RCC 7860 (cell line): Measurements from ENCODE around the gene SPRN.
"Not testable (repeated sequence)": the region's sequence is repeated elsewhere in the genome, so short reads cannot be mapped to it uniquely, and the experiment has no call there.

Experiments
- DNase-seq: peaks from one replicate; pipeline ENCODE4 v3.0.0-alpha.2; 2015; ENCODE audit warnings: low spot score
- FAIRE-seq: peaks from 2 replicates; lab custom pipeline; 2012; peaks lifted over from hg19 to GRCh38; lab: Jason Lieb, UNC

Gene SPRN

DNA sequence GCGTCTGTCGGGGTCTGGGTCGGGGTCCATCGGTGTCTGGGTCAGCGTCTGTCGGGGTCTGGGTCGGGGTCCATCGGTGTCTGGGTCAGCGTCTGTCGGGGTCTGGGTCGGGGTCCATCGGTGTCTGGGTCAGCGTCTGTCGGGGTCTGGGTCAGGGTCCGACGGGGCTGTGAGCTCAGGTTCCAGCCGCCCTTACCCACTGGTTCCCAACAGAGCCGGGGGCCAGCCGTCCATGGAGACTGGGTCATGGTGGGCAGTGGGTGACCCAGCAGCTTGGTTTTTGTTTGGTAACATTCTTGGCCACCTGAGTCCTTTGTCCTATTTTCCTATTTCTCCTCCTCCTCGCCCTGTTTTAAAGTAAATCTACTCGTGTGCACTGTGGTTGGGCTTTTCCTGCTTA lies 16.9 kb upstream of the SPRN start:
- not testable (repeated sequence) for DNase-seq, FAIRE-seq

DNA sequence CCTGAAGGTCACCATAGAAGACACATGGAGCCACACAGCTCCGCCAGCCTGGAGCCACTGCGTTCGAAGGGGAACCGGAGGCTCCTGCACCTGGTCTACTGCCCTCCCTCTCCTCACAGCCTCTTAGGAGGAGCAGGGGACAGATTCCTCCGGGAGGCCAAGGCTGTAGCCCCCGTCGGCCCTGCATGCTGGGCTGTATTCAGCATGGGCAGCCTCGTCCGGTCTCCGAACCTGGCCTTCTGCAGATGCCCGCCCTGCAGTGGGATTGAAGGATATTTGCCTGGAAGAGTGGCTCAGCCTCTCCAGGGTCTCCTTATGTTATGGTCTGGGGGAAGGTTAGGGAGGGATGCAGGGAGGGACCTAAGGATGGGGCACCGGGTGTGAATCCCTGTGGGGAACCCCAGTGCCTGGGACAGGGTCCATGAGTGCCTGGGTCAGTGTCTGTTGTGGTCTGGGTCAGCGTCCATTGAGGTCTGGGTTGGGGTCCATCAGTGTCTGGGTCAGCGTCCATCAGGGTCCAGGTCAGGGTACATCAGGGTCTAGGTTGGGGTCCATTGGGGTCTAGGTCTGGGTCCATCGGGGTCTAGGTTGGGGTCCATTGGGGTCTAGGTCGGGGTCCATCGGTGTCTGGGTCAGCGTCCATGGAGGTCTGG lies 16.3 kb upstream of the SPRN start:
- FAIRE-seq (no peak), DNase-seq (no peak)

DNA sequence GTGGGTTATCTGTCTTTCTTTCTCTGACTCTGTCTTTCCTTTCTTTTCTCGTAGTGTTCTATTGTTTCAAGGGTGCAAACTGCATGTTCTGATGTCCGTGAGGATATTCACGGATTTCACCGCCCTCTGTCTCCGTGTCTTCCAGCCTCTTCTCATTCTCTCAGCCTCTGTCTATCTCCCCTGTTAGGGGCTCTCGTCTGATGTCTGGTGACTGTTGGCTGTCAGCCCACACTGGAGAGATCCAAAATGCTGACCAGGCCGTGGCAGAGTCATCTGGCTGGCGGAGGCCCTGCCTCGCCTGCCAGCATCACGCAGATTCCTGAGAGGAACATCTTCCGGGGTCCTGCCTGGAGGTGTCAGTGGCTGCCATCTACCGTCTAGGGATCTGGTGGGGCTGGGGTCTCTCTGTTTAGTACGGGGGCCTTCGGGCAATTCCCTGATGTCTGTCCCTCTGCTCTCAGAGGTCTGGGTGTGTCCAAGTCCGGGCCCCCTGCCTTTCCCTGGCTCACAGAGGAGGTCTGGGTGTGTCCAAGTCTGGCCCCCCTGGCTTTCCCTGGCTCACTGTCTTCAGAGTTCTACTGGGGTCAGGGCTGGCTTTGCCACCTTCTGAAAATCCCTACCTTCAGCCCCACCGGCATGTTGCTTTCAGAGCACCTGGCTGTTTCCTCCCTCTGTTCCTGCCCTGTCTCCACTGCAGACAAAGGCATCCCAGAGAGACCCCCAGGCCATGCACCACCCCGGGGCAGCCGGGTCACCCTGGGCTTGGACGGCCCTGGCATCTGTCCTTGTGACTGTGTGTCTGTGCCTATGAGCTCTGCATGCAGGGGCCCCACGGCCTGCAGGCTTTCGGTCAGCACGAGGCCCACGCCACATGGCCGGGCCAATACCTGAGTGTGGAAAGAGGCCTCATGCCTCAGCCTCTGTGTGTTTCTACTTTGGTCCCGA lies 15.4 kb upstream of the SPRN start:
- DNase-seq (no peak), FAIRE-seq (no peak)

DNA sequence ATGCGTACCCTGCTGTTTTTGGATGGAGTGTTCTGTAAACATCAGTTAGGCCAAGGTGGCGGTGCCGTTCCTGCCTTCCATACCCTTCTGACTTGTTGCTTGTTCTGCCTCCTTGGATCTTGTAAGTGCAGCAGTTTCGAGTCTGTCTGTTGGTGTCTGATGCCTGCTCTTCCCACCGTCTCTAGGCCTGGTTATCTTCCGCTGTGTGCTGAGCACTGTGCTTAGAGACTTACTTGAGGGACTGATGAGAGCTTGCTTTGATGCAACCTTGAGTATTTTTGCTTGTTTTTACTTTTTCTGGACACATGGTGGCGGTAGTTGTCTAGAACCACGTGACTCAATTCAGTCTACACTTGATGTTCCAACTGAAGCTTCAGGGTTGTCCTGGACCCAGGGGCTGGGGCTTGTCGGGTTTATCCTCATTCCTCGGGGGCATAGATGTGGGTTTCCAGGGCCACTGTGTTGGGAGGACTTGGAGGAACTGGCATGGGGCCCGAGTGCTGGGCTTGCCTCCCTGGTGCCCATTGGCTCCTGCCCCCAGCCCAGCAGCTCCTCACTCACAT lies 14.4 kb upstream of the SPRN start:
- DNase-seq = no peak
- no peak for FAIRE-seq

DNA sequence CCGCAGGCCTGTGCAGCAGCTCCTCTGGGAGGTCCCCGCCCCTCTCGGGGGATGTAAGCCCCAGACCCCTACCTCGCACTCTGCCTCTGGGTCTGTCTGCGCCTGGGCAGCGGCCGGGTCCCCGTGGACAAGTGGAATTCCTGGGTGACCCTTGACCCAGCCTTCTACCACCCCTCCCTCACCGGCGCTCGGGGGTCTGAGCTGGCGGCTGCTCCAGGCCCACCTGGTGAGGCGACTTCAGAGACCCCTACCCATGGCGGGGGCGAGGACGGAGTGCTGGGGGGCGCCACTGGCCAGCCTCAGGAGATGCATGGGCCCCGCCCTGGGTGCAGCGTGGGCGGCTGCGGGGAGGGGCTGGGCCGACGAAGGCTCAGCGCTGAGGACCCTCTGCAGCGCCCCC lies 8.4 kb upstream of the SPRN start:
- FAIRE-seq, DNase-seq: not testable (repeated sequence)

DNA sequence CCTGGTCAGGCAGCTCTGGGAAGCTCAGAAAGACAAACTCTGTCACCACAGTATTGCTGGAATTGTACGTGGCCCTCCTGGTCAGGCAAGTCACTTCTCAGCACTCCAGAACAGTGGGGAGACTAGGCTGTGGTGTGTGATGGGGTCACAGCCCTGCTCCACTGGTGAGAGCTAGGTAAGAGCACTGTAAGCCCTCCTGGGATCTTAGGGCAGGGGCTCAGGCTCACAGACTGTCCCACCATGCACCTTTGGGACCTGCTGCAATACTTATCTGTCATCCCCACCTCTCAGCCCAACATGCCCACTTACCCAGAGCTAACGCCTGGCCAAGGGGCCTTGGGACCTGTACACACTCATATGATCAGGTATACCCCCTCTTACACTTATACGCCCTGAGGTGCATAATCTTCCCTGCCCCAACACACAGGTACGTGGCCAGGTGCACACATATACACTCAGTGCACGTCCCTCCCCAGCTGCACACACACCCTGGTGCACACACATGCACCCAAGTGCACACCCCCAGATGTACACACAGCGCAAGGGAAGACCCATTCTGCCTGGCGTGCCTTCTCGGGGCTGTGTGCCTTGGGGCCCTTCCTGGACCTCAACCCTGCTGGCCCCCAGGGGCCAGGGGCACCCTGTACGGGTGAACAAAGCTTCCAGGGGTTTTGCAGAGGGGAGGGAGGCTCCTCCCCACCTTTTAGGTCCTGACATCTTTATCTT lies 7.6 kb upstream of the SPRN start:
- FAIRE-seq, DNase-seq: not testable (repeated sequence)

DNA sequence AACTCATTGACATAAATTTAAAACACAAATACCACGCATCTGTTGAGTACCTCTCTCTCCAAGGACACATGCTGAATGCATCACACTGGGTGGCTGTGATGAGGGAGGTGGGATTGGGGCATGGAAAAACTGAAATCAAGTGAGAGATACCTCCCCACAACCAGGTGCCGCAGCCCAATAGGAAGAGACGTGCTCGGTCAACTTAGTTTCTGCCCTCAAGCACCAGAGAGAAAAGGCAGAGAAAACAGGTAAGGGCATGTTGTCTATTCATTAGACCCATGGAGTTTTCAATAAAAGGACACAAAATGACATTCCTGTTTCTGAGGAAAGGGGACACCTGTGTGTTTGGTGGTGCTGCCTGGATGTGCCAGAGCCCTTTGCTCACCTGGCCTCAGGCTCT lies 5.1 kb upstream of the SPRN start:
- FAIRE-seq = not testable (repeated sequence)
- DNase-seq = peak; percentile 1

DNA sequence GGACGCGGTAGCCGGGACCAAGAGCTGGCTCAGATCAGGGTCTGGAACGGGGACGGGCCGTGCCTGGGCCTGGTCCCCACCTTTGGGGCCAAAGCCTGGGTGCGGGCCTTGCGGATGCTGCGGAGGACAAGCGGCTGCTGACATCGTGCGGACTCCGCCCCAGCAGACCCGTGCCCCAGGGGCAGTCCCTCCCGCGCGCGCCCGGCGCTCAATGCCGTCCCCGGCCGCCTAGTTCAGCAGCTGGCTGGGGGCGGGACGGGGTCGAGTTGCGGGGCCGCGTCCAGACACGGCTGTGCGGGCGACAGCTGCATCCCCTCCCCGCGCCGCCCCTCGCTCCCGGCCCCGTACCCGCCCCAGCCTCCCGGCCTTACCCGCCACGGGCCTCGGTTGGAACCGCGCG lies 323 bp downstream of the SPRN start:
- not testable (repeated sequence) for FAIRE-seq, DNase-seq

DNA sequence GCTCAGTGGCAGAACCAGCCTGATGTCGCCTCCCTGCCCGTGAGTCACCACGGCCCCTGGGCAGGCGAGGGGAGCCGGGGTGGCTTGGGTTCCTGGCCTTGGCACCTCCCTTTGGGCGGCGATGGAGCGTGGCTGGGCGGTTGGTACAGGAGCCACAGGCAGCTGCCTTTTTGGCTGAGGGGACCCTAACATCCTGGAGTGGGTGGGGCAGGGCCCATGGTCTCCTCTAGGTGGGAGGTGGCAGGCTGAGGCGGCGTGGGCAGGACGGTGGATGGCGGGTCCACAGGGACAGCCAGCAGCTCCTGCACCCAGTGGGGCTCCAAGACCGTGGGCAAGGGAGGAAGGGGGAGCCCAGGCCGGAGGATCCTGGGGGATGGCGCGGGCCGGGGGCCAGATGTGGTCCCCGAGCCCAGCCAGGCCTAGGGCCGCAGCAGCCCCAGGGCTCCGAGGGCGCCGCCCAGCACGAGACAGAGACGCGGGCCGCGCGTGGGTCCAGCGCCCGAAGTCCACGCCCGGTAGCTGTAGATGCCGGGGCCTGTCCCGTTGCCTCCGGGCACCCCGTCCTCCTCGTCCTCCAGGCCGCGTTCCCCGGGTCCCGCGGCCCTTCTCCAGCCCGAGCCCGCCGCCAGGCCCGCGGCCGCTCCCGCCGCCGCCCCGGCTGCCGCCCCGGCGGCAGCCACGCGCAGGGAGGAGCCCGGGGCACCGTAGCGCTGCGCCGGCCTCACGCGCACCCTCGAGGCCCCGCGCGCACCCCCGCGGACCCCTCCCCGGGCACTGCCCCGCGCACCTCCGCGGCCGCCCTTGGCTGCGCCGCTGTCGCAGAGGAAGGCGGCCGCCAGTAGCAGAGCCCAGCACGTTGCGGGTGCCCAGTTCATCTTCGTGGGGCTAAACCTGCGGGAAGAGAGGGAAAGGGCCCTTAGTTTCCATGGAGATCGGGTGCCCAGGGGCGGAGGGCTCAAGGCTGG lies 1.3 kb downstream of the SPRN start:
- FAIRE-seq (no peak), DNase-seq (no peak)

DNA sequence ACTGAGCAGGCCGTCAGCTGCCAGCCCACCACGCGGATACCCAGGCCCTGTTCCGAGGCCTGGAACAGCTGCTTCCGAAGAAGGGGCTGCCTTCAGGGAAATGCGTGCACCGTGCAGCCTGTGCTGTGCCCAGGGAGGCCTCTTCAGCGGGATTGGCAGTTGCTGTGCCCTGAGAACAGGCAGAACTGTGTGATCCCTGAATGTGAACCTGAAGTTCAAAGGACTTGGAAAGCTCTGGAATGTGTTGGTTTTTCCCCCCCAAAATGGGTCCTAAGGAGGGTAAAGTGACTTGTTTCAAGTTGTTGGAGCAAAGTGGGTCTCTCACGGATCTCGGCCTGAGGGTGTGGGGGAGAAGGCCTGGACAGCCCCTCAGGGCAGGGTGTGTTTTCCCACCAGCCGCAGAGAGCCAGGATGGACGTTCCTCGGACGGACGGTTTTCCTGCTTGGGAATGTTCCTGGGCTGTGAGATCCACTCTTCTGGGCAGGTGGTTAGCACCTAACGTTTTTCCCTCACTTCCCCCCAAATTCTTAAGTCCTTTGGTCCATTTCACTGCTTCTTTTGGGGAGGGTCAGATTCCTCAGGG lies 2.1 kb downstream of the SPRN start:
- no peak for DNase-seq
- no peak for FAIRE-seq

DNA sequence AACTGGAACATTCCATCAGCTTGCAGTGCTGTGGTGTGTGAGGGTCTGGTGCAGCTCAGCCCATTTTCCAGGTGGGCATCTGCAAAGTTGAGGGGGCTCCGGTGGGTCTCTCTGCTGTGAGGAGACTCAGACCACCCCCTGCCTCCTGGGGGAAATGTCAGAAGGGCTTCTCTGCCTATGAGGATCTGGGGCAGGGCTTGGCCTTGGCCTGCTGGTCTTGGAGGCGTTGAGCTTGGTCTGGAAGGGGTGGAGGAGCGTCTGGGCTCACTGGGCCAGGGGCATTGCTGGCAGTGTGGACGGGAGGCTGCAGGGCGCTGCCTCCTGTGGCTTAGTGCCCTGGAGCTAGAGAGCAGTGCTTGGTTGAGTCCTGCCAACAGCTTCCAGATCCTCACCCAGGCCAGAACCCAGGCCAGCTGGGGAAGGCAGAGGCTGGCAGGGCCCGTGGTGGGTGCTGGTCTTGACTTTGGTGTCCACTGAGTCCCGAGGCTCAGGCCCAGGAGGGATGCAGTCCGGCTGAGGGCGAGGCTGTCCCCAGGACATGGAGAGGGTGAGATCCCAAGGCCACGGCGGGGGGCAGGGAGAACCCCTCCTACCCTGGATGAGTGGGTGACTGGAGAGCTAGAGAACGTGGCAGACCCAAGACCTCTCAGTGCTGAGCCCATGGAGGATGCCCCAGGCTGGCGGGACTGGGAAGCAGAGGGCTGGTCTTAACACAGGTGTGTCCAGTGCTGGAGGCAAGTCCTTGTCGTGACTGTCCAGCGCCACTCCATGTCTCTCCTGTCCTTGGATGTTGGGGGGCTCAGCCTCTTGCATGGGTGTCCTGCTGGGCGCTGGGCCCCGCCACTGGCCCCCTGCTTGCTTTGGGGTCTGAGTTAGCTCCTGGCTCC lies 2.8 kb downstream of the SPRN start:
- FAIRE-seq (no peak), DNase-seq (no peak)

DNA sequence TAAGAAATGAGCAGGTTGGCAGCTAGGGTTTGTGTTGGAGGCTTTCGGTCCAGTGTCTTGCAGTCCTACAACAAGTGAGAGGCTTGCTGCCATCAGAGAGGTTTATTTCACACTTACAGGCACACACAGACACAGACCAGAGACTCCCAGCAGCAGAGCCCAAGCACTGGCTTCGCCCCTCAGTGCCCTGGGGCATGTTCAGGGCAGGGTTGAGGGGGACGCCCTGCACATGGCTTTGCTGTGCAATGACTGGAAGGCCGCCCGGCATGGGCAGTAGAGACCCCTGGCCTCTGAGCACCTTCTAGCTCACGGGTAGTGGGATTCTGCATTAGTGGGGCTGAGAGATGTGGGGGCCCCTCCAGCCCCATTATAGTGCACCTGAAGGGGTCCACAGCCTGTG lies 3.8 kb downstream of the SPRN start:
- FAIRE-seq = no peak
- DNase-seq = no peak

DNA sequence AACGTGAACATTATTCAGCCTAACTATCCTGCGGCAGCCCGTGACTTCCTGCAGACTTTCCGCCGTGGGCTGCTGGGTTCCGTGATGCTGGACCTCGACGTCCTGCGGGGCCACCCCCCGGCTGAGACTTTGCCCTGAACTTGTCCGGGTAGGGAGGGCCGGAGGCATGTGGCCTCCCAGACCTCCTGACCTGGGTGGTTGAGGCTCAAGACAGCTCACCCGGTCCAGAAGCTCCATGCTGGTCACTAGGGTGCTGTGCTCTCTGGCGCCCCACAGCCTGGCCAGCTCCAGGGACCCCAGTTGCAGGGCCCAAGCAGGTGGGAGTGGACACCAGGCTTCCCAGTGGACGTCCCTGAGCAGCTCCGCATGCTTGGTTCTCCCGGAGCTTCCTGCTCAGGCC lies 4.4 kb downstream of the SPRN start:
- no peak for FAIRE-seq

DNA sequence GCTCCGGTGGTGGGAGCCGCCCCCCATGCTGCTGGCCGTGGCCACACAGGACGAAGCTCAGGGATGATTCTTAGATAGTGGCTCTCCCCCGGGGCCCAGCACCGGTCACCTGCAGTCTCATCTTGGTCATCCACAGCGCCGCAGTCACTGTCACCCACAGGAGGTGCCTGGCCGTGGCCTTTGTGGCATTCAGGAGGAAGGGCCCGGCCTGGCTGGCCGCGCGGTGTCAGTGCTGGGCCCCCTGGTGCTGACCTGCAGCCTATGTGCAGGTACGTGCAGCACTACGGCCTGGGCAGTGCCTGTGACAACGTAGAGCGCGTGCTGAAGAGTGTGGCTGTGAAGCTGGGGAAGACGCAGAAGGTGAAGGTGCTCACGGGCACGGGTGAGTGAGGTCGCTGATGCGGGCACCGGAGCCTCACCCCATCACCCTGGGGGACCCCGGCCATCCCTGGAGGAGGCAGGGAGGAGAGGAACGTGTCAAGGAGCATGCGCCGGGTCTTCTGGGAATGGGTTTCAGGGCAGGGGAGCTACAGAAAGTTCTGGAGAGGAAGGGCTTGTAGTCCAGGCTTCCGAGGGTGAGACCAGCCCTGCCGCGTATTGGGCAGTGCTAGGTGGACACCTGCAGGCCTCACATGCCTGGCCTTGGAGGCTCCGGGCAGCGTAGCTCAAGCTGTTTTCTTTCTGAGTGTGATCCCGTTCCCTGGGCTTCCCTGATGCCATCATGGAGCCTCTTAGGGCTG lies 5.0 kb downstream of the SPRN start:
- FAIRE-seq (no peak), DNase-seq (no peak)

More for the DNA sequence above, 4.4 kb downstream of the SPRN start:
- DNase-seq = no peak

DNA sequence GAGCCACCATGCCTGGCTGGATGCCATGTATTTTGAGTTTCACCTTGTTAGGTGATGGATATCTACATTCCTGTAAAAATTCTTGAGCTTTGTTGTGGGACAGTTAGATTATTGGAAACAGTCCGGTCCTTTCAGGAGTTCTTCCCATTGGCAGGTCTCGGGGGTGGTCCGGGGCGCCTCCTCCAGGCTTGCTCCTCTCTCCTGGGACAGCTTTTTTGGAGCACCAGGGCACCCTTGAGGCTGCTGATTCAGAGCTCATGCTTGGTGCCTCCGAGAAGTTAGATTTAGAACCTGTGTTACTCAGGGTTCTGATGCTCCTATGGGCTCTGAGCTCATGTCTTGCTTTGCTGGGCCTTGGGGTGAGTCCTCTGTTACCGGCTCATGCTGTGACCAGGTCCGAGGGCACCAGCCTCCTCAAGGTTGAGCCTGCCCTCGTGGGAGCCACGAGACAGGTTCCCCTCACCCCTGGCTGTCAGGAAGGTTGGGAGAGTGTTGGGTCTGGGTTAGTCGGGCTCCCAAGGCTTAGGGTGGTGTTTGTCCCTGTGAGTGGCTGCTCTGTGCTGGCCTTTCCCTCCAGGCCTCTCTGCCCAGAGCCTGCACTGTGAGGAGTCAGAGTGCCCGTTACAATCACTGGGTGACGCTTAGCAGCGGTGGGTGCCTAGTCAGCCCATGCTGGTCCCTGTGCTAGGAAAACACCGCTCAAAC lies 6.0 kb downstream of the SPRN start:
- DNase-seq (no peak), FAIRE-seq (no peak)

DNA sequence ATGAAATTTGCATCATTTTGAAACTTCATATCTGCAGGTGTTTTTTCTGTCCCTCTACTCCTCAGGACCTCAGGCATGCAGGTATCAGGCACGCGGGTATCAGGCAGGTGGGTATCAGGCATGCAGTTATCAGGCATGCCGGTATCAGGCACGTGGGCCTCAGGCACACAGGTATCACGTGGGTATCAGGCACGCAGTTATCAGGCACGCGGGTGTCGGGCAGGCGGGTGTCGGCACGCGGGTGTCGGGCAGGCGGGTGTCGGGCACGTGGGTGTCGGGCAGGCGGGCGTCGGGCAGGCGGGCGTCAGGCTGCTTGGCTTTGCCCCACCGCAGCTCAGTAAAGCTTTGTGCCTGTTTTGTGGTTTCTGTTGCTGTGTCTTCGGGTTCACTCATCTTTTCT lies 8.7 kb downstream of the SPRN start:
- DNase-seq = no peak
- no peak for FAIRE-seq

DNA sequence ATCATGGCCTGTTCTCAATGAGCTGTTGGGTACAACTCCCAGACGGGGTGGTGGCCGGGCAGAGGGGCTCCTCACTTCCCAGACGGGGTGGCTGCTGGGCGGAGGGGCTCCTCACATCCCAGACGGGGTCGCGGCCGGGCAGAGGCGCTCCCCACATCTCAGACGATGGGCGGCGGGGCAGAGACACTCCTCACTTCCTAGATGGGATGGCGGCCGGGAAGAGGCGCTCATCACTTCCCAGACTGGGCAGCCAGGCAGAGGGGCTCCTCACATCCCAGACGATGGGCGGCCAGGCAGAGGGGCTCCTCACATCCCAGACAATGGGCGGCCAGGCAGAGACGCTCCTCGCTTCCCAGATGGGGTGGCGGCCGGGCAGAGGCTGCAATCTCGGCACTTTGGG lies 10.0 kb downstream of the SPRN start:
- DNase-seq = not testable (repeated sequence)

More for the DNA sequence above, 10.0 kb downstream of the SPRN start:
- not testable (repeated sequence) for FAIRE-seq
